GM23338 (cell line): Measurements from ENCODE around the gene OMD. TPM values are rescaled to one million over a fixed set of nuclear protein-coding genes. Genes with fewer than 3 reads are reported as not detected.

ENCODE experiments used
- ATAC-seq: fragments of 200-7000 bp; cut with Tn5 transposase; 3 replicates; pipeline ENCODE4 v1.9.1; 2020
- DNase-seq: peaks from one replicate; pipeline ENCODE4 v3.0.0-alpha.2; 2015; ENCODE audit warnings: low spot score
- H2AFZ ChIP-seq: fragments of 200-600 bp; sonication (generic); 2 replicates; pipeline ENCODE4 v1.8.0; 2016; ENCODE audit warnings: antibody characterized with exemption, mild to moderate bottlenecking, moderate library complexity
- H3F3A ChIP-seq: fragments of 200-600 bp; sonication (generic); replicated peaks from 2 replicates; pipeline ENCODE4 v1.8.0; 2017; ENCODE audit warnings: antibody characterized with exemption, mixed run types, low read depth
- H3K27ac ChIP-seq: fragments of 200-600 bp; sonication (generic); 2 replicates; pipeline ENCODE4 v1.6.1; 2016; ENCODE audit warnings: low read depth
- H3K27me3 ChIP-seq: fragments of 200-600 bp; sonication (generic); 2 replicates; pipeline ENCODE4 v1.8.0; 2016; ENCODE audit warnings: mild to moderate bottlenecking, mixed run types, moderate library complexity; ENCODE audit not compliant: insufficient read depth
- H3K36me3 ChIP-seq: fragments of 200-600 bp; sonication (generic); 2 replicates; pipeline ENCODE4 v1.8.0; 2016; ENCODE audit warnings: mild to moderate bottlenecking; ENCODE audit not compliant: insufficient read depth
- H3K4me1 ChIP-seq: fragments of 200-600 bp; sonication (generic); 2 replicates; pipeline ENCODE4 v1.8.0; 2016; ENCODE audit warnings: mild to moderate bottlenecking, moderate library complexity; ENCODE audit not compliant: insufficient read depth
- H3K4me2 ChIP-seq: fragments of 200-600 bp; sonication (generic); 2 replicates; pipeline ENCODE4 v1.7.1; 2017; ENCODE audit warnings: mixed run types
- H3K4me3 ChIP-seq: fragments of 200-600 bp; sonication (generic); 2 replicates; pipeline ENCODE4 v1.6.1; 2016; ENCODE audit warnings: mixed run types
- H3K79me2 ChIP-seq: fragments of 200-600 bp; sonication (generic); replicated peaks from 2 replicates; pipeline ENCODE4 v1.8.0; 2017; ENCODE audit warnings: mild to moderate bottlenecking; ENCODE audit not compliant: insufficient read depth
- H3K9me2 ChIP-seq: fragments of 200-600 bp; sonication (generic); 2 replicates; pipeline ENCODE4 v1.8.0; 2017; ENCODE audit not compliant: insufficient read depth
- H4K20me1 ChIP-seq: fragments of 200-600 bp; sonication (generic); replicated peaks from 2 replicates; pipeline ENCODE4 v1.8.0; 2017; ENCODE audit warnings: mild to moderate bottlenecking; ENCODE audit not compliant: insufficient read depth
- H3K27ac Mint-ChIP-seq: 2 replicates; pipeline ENCODE4 v1.8.0; 2020; ENCODE audit warnings: inconsistent platforms, mild to moderate bottlenecking, moderate library complexity, mixed read lengths
- H3K27me3 Mint-ChIP-seq: 3 replicates; pipeline ENCODE4 v1.8.0; 2022; ENCODE audit warnings: low read depth, mild to moderate bottlenecking, moderate library complexity, mixed read lengths, inconsistent platforms; ENCODE audit not compliant: insufficient read depth, poor library complexity
- H3K36me3 Mint-ChIP-seq: 3 replicates; pipeline ENCODE4 v1.8.0; 2021; ENCODE audit warnings: low read depth, mild to moderate bottlenecking, inconsistent platforms, moderate library complexity, mixed read lengths
- H3K4me1 Mint-ChIP-seq: 3 replicates; pipeline ENCODE4 v1.8.0; 2020; ENCODE audit warnings: mild to moderate bottlenecking, inconsistent platforms, mixed read lengths
- H3K4me3 Mint-ChIP-seq: 3 replicates; pipeline ENCODE4 v1.8.0; 2021; ENCODE audit warnings: moderate library complexity, mild to moderate bottlenecking, inconsistent platforms, mixed read lengths
- H3K9me3 Mint-ChIP-seq: 3 replicates; pipeline ENCODE4 v1.8.0; 2020; ENCODE audit warnings: moderate library complexity, mild to moderate bottlenecking, inconsistent platforms, mixed read lengths
- CREB1 ChIP-seq: fragments of 250-450 bp; sonication (Bioruptor Pico); IDR thresholded peaks from 2 replicates; pipeline ENCODE4 v1.5.0; 2020; ENCODE audit warnings: low read depth, mild to moderate bottlenecking, moderate library complexity
- CTCF ChIP-seq, 2 experiments: fragments of 200-600 bp in 1 of 2; sonication (generic) in 1 of 2; conservative IDR thresholded peaks; 2 replicates each; pipeline versions ENCODE4 v1.5.1 to v1.6.1; 2016 to 2017; ENCODE audit warnings: antibody characterized with exemption in 2 of 2, low read depth in 2 of 2, mild to moderate bottlenecking in 2 of 2, moderate library complexity in 1 of 2
- ETS1 ChIP-seq: IDR thresholded peaks from 2 replicates; pipeline ENCODE4 v1.6.1; 2016; ENCODE audit warnings: antibody characterized with exemption
- EZH2 ChIP-seq: fragments of 200-600 bp; sonication (generic); IDR thresholded peaks from one replicate; pipeline ENCODE4 v1.8.0; 2017; ENCODE audit warnings: antibody characterized with exemption, mild to moderate bottlenecking, low read depth; ENCODE audit not compliant: unreplicated experiment
- EZH2phosphoT487 ChIP-seq: fragments of 200-600 bp; sonication (generic); IDR thresholded peaks from one replicate; pipeline ENCODE4 v1.8.1; 2018; ENCODE audit warnings: antibody characterized with exemption; ENCODE audit not compliant: unreplicated experiment
- JUNB ChIP-seq: IDR thresholded peaks from one replicate; pipeline ENCODE4 v1.6.1; 2016; ENCODE audit warnings: antibody characterized with exemption; ENCODE audit not compliant: unreplicated experiment
- NANOG ChIP-seq: IDR thresholded peaks from 2 replicates; pipeline ENCODE4 v1.6.1; 2016; ENCODE audit warnings: antibody characterized with exemption, borderline replicate concordance
- POLR2AphosphoS5 ChIP-seq: IDR thresholded peaks from 2 replicates; pipeline ENCODE4 v1.6.1; 2016; ENCODE audit warnings: antibody characterized with exemption, low read depth
- REST ChIP-seq: IDR thresholded peaks from one replicate; pipeline ENCODE4 v1.6.1; 2018; ENCODE audit warnings: antibody characterized with exemption; ENCODE audit not compliant: unreplicated experiment
- STAT1 ChIP-seq: IDR thresholded peaks from one replicate; pipeline ENCODE4 v1.6.1; 2016; ENCODE audit warnings: antibody characterized with exemption; ENCODE audit not compliant: unreplicated experiment
- ZNF114 ChIP-seq: fragments of 250-450 bp; sonication (Bioruptor Pico); IDR thresholded peaks from 2 replicates; pipeline ENCODE4 v1.5.0; 2020; ENCODE audit warnings: mild to moderate bottlenecking, moderate library complexity
- ZNF331 ChIP-seq: fragments of 250-450 bp; sonication (Bioruptor Pico); IDR thresholded peaks from 2 replicates; pipeline ENCODE4 v1.5.0; 2020; ENCODE audit warnings: low read depth, mild to moderate bottlenecking, moderate library complexity
- ZNF462 ChIP-seq: fragments of 250-450 bp; sonication (Bioruptor Pico); IDR thresholded peaks from 2 replicates; pipeline ENCODE4 v1.5.0; 2020; ENCODE audit warnings: mild to moderate bottlenecking, moderate library complexity
- polyA plus RNA-seq: library from polyadenylated mRNA; unstranded; fragments of >200 nt; fragmentation: Nextera tagmentation; extraction: Ambion mirVana; gene quantifications from 2 replicates; pipeline ENCODE4 v1.2.1, GENCODE V29; 2016
- total RNA-seq: library from RNA; depleted of rRNA; stranded (reverse); fragments of >200 nt; shearing (Covaris generic); gene quantifications from 2 replicates; pipeline ENCODE4 v1.2.3, GENCODE V29; 2014

The OMD gene
- total and polyA plus RNA-seq, 2 experiments from 2014 or later, result 1.1 TPM; not detected in 1

- no peak overlapping the region for H3K27ac ChIP-seq
- Mint-ChIP-seq H3K4me1 (no peaks in the 10 kb centered on the region), H3K27me3 (no peaks in the 10 kb centered on the region), H3K27ac (no peak overlapping the region), H3K9me3 (no peaks in the 10 kb centered on the region; the same call in 2 of the 3 replicates), H3K36me3 (no peaks in the 10 kb centered on the region), H3K4me3 (no peak overlapping the region)
- no peak for ATAC-seq
- H3K4me2 ChIP-seq, result no peak overlapping the region
- no peaks in the 10 kb centered on the region for H3K79me2 ChIP-seq
- H3K27me3 ChIP-seq, result no peaks in the 10 kb centered on the region
- no peaks in the 10 kb centered on the region for H3K9me2 ChIP-seq
- TF ChIP-seq CTCF (conservative IDR thresholded peaks at IDR 0.05; ENCODE audit: low read depth in 2 of 2) (no peak), ETS1 (no peak), ZNF331 (CRISPR knock-in tag) (no peak), NANOG (no peak), JUNB (no peak), EZH2phosphoT487 (no peak), POLR2AphosphoS5 (no peak), STAT1 (no peak), EZH2 (no peak), CREB1 (CRISPR knock-in tag) (no peak), ZNF114 (no peak), ZNF462 (CRISPR knock-in tag) (no peak), REST (no peak)
- no peaks in the 10 kb centered on the region for H3K36me3 ChIP-seq
- no peak overlapping the region for H3K4me3 ChIP-seq
- no peak overlapping the region for H2AFZ ChIP-seq
- H4K20me1 ChIP-seq, result no peaks in the 10 kb centered on the region
- no peaks in the 10 kb centered on the region for H3F3A ChIP-seq
- DNase-seq, result no peak
- no peaks in the 10 kb centered on the region for H3K4me1 ChIP-seq
These were observed 21.2 kb downstream of the OMD start for GRCh38 chr9:92402826-92403745.
